Endothelial cell of umbilical vein (primary cell): ENCODE data around the gene NFKBIL1. TPM values are rescaled to one million over a fixed set of nuclear protein-coding genes. Genes with fewer than 3 reads are reported as not detected.

Experiments
- BruUV-seq: library from RNA; stranded (reverse); fragments of 400-500 nt; replicated peaks from 2 replicates; lab custom pipeline; 2021; lab: Mats Ljungman, UMichigan
- CTCF ChIA-PET: fragments of 300-600, 350-600 bp; sonication (Branson Sonifier 250); formaldehyde crosslinking; loops from one replicate; lab custom pipeline; 2021; ENCODE audit warnings: antibody characterized with exemption, inconsistent platforms; lab: Charles Lee
- POLR2A ChIA-PET: fragments of 300-600, 350-600 bp; sonication (Branson Sonifier 250); formaldehyde crosslinking; loops from one replicate; lab custom pipeline; 2021; ENCODE audit warnings: antibody characterized with exemption, inconsistent platforms; lab: Charles Lee
- DNase-seq: peaks from one replicate; pipeline ENCODE4 v3.0.0-alpha.2; 2011; ENCODE audit warnings: low read depth, low spot score
- FAIRE-seq: peaks from 2 replicates; lab custom pipeline; 2011; peaks lifted over from hg19 to GRCh38; lab: Jason Lieb, UNC
- H2AFZ ChIP-seq: 2 replicates; pipeline ENCODE4 v1.6.0; 2012; ENCODE audit warnings: low read depth, low read length, control low read depth, inconsistent platforms
- H3K27ac ChIP-seq: 2 replicates; pipeline ENCODE4 v1.5.1; 2011; ENCODE audit warnings: low read depth, mild to moderate bottlenecking, control low read depth, low read length, moderate library complexity; ENCODE audit not compliant: insufficient read depth
- H3K27me3 ChIP-seq, 2 experiments: 2 replicates each; pipeline versions ENCODE4 v1.6.0 to v1.6.1; 2011; ENCODE audit warnings: low read length in 2 of 2, mixed read lengths in 1 of 2; ENCODE audit not compliant: control insufficient read depth in 2 of 2, insufficient read depth in 2 of 2
- H3K36me3 ChIP-seq, 2 experiments: 2 replicates in 1 of 2; 3 replicates in 1 of 2; pipeline ENCODE4 v1.5.1; 2011; ENCODE audit warnings: low read length in 2 of 2, mild to moderate bottlenecking in 1 of 2, moderate library complexity in 1 of 2; ENCODE audit not compliant: control insufficient read depth in 2 of 2, insufficient read depth in 2 of 2; ENCODE audit errors: extremely low read depth in 1 of 2
- H3K4me1 ChIP-seq: 3 replicates; pipeline ENCODE4 v1.5.1; 2011; ENCODE audit warnings: mild to moderate bottlenecking, low read length; ENCODE audit not compliant: control insufficient read depth, insufficient read depth; ENCODE audit errors: extremely low read depth
- H3K4me2 ChIP-seq: 2 replicates; pipeline ENCODE4 v1.6.1; 2011; ENCODE audit warnings: low read length, control low read depth, mixed read lengths; ENCODE audit not compliant: insufficient read depth
- H3K4me3 ChIP-seq, 3 experiments: fragments of 200-600 bp in 1 of 3; sonication (generic), shearing (Covaris generic) in 1 of 3; replicated peaks in 1 of 3; 2 replicates each; pipeline ENCODE4 v1.5.1; 2011 to 2016; ENCODE audit warnings: control low read depth in 3 of 3, low read length in 3 of 3, mild to moderate bottlenecking in 2 of 3, inconsistent platforms in 1 of 3, low read depth in 1 of 3, moderate library complexity in 1 of 3; ENCODE audit not compliant: insufficient read depth in 1 of 3
- H3K79me2 ChIP-seq: 2 replicates; pipeline ENCODE4 v1.6.0; 2012; ENCODE audit warnings: low read length, inconsistent platforms; ENCODE audit not compliant: control insufficient read depth, insufficient read depth
- H3K9ac ChIP-seq: replicated peaks from 2 replicates; pipeline ENCODE3; 2011; ENCODE audit warnings: low read length, control low read depth; ENCODE audit not compliant: insufficient read depth; ENCODE audit errors: extremely low read depth
- H3K9me1 ChIP-seq: replicated peaks from 3 replicates; pipeline ENCODE4 v1.6.0; 2011; ENCODE audit warnings: mild to moderate bottlenecking, low read length; ENCODE audit not compliant: control insufficient read depth, insufficient read depth; ENCODE audit errors: extremely low read depth
- H3K9me3 ChIP-seq: replicated peaks from 2 replicates; pipeline ENCODE4 v1.5.1; 2012; ENCODE audit warnings: low read length, inconsistent platforms; ENCODE audit not compliant: control insufficient read depth, insufficient read depth
- H4K20me1 ChIP-seq: replicated peaks from 2 replicates; pipeline ENCODE3; 2011; ENCODE audit warnings: mild to moderate bottlenecking, low read length; ENCODE audit not compliant: control insufficient read depth, insufficient read depth; ENCODE audit errors: extremely low read depth
- EZH2 ChIP-seq: IDR thresholded peaks from 2 replicates; pipeline ENCODE4 v1.6.1; 2012; ENCODE audit warnings: borderline replicate concordance, low read depth, mild to moderate bottlenecking, moderate library complexity, low read length, inconsistent platforms; ENCODE audit not compliant: severe bottlenecking
- FOS ChIP-seq: IDR thresholded peaks from 2 replicates; pipeline ENCODE4 v1.6.1; 2011; ENCODE audit warnings: mild to moderate bottlenecking, low read length, moderate library complexity, borderline replicate concordance; ENCODE audit not compliant: insufficient read depth
- GATA2 ChIP-seq: IDR thresholded peaks from 2 replicates; pipeline ENCODE4 v1.7.0; 2011; ENCODE audit warnings: low read depth, mild to moderate bottlenecking, moderate library complexity, mixed read lengths, low read length; ENCODE audit not compliant: insufficient read length, insufficient read depth
- JUN ChIP-seq: IDR thresholded peaks from 2 replicates; pipeline ENCODE4 v1.6.1; 2011; ENCODE audit warnings: borderline replicate concordance, low read depth; ENCODE audit not compliant: insufficient read length, insufficient read depth
- MYC ChIP-seq: IDR thresholded peaks from one replicate; pipeline ENCODE4 v1.6.1; 2011; ENCODE audit warnings: mild to moderate bottlenecking, low read depth, low read length
- POLR2A ChIP-seq: IDR thresholded peaks from 2 replicates; pipeline ENCODE4 v1.6.1; 2012; ENCODE audit warnings: low read depth, mild to moderate bottlenecking, control low read depth, low read length
- POLR2AphosphoS5 ChIP-seq: IDR thresholded peaks from 2 replicates; pipeline ENCODE4 v1.6.1; 2012; ENCODE audit warnings: low read depth, mild to moderate bottlenecking, control low read depth, low read length, moderate library complexity; ENCODE audit not compliant: insufficient read depth
- dilution Hi-C: fragments of 300-500 bp; cut with MboI; formaldehyde crosslinking; loops from one replicate; pipeline ENCODE4 v1.15.0; 2019; ENCODE audit warnings: low sequenced_read_pairs; ENCODE audit not compliant: extremely low pct_ligation_motif_present
- intact Hi-C: fragments of 100-400 bp; cut with micrococcal nuclease; formaldehyde crosslinking; loops from one replicate; pipeline ENCODE4 v1.10.0; 2022
- polyA plus RNA-seq, 4 experiments: library from polyadenylated mRNA; depleted of rRNA in 3 of 4; stranded (reverse) in 3 of 4; unstranded in 1 of 4; fragments of >200 nt; gene quantifications; 2 replicates each; pipeline versions ENCODE4 v1.2.1 to v1.2.3, GENCODE V29; 2011 to 2012; ENCODE audit warnings: missing spikeins in 1 of 4
- total RNA-seq: library from RNA; stranded (reverse); gene quantifications from 2 replicates; pipeline ENCODE4 v1.2.3, GENCODE V29; 2021
- TF ChIP-seq, protein P1 (sequence below), 2 donors: IDR thresholded peaks; 1 replicate in 1 of 2; 2 replicates in 1 of 2; pipeline ENCODE4 v1.5.1; 2011; ENCODE audit warnings: low read length in 2 of 2, mild to moderate bottlenecking in 2 of 2, moderate library complexity in 2 of 2, control low read depth in 1 of 2, inconsistent platforms in 1 of 2, low read depth in 1 of 2; ENCODE audit not compliant: insufficient read depth in 1 of 2; ENCODE audit errors: extremely low read depth in 1 of 2
- TF ChIP-seq, protein P2 (sequence below): IDR thresholded peaks from 2 replicates; pipeline ENCODE4 v1.6.1; 2011; ENCODE audit not compliant: insufficient read depth, insufficient read length

Gene NFKBIL1
- total and polyA plus RNA-seq, 2 donors (not counting 3 experiments of a cell fraction or from before 2014, with no cell fraction given) = 9.9 to 15.5 TPM

DNA sequence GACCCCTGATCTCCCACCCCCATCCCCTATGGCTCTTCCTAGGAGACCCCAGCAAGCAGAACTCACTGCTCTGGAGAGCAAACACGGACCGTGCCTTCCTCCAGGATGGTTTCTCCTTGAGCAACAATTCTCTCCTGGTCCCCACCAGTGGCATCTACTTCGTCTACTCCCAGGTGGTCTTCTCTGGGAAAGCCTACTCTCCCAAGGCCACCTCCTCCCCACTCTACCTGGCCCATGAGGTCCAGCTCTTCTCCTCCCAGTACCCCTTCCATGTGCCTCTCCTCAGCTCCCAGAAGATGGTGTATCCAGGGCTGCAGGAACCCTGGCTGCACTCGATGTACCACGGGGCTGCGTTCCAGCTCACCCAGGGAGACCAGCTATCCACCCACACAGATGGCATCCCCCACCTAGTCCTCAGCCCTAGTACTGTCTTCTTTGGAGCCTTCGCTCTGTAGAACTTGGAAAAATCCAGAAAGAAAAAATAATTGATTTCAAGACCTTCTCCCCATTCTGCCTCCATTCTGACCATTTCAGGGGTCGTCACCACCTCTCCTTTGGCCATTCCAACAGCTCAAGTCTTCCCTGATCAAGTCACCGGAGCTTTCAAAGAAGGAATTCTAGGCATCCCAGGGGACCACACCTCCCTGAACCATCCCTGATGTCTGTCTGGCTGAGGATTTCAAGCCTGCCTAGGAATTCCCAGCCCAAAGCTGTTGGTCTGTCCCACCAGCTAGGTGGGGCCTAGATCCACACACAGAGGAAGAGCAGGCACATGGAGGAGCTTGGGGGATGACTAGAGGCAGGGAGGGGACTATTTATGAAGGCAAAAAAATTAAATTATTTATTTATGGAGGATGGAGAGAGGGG is 26.1 kb downstream of the NFKBIL1 start:
- no peaks in the 10 kb centered on the region for H3K9me3 ChIP-seq
- no peaks in the 10 kb centered on the region for H4K20me1 ChIP-seq
- intact Hi-C loops = no loop called here
- no peaks in the 10 kb centered on the region for H3K4me1 ChIP-seq
- no peaks in the 10 kb centered on the region for H3K9me1 ChIP-seq
- no peak overlapping the region for H3K9ac ChIP-seq
- FAIRE-seq (no peak), DNase-seq (no peak)
- no TSS peak for BruUV-seq
- ChIA-PET CTCF (interaction anchor here (4.2 to 32.6 kb wide), 3 partner anchors 12 to 22 kb away, joined by 16 to 1517 read pairs (median 286); partner anchors contain the start of genes ATP6V1G2, DDX39B, LST1 and NCR3), POLR2A (no interaction called here)
- no peaks in the 10 kb centered on the region for H3K79me2 ChIP-seq
- no peak overlapping the region for H3K27ac ChIP-seq
- no peak overlapping the region for H3K4me3 ChIP-seq
- H3K4me2 ChIP-seq = no peak overlapping the region
- TF ChIP-seq GATA2 (no peak), POLR2A (no peak), POLR2AphosphoS5 (no peak), FOS (no peak), JUN (no peak), MYC (no peak), EZH2 (no peak)
- TF ChIP-seq, protein P1, sequence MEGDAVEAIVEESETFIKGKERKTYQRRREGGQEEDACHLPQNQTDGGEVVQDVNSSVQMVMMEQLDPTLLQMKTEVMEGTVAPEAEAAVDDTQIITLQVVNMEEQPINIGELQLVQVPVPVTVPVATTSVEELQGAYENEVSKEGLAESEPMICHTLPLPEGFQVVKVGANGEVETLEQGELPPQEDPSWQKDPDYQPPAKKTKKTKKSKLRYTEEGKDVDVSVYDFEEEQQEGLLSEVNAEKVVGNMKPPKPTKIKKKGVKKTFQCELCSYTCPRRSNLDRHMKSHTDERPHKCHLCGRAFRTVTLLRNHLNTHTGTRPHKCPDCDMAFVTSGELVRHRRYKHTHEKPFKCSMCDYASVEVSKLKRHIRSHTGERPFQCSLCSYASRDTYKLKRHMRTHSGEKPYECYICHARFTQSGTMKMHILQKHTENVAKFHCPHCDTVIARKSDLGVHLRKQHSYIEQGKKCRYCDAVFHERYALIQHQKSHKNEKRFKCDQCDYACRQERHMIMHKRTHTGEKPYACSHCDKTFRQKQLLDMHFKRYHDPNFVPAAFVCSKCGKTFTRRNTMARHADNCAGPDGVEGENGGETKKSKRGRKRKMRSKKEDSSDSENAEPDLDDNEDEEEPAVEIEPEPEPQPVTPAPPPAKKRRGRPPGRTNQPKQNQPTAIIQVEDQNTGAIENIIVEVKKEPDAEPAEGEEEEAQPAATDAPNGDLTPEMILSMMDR (IDR thresholded peaks at IDR 0.05; ENCODE audit: extremely low read depth in 1 of 2, insufficient read depth in 1 of 2, low read depth in 1 of 2, low read length in 2 of 2) = no peak
- TF ChIP-seq, protein P2, sequence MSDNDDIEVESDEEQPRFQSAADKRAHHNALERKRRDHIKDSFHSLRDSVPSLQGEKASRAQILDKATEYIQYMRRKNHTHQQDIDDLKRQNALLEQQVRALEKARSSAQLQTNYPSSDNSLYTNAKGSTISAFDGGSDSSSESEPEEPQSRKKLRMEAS = no peak
- H2AFZ ChIP-seq = no peak overlapping the region
- dilution Hi-C loops = no loop called here
- no peaks in the 10 kb centered on the region for H3K27me3 ChIP-seq
- no peaks in the 10 kb centered on the region for H3K36me3 ChIP-seq
